ENCODE results near the gene PCYOX1L. TPM values are rescaled to one million over a fixed set of nuclear protein-coding genes. Genes with fewer than 3 reads are reported as not detected.

The PCYOX1L gene
- total RNA-seq, 1 experiment from 2014 or later = 7.0 TPM

DNA sequence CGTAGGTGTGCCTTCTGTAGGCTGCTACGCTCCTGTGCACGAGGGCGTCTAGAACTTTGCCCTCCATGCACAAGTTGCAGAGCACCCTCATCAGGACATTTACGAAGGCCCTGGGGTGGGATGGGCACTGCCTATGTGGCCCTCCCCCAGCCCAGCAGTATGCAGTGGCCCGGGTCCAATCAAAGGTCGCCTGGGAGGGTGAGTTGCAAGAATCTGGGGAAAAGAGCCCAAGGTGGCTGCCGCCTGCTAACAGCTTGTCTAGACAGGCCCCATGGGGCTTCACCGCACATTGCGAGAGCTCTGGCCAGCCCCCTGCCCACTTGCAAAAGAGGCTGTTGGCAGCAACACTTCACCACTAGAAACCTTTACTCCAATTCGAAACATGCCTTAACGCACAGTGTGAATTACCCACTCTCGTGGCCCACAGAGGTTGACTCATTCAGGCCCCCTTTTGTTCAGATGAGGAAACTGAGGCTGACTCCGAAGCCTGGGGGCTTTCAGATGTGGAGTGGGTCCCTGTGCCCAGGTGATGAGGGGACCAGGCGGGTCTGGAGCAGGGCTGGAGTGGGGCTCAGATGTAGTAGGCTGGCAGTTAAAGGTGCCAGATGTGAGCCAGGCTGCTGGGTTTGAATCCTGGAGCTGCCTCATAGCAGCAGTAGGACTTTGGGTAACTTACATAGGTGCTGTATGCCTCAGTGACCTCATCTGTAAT lies 53.0 kb downstream of the PCYOX1L start:
- Histone ChIP-seq H3K36me3 (ENCODE audit: control insufficient read depth, insufficient read depth, low read length) (no peaks in the 10 kb centered on the region), H3K4me3 (ENCODE audit: low read depth in 2 of 2, low read length in 2 of 2) (no peak overlapping the region), H3K9me3 (ENCODE audit: control insufficient read depth, insufficient read depth, low read depth, low read length) (no peaks in the 10 kb centered on the region), H3K4me1 (ENCODE audit: control insufficient read depth, insufficient read depth, low read length) (no peaks in the 10 kb centered on the region), H3K27me3 (ENCODE audit: control insufficient read depth, insufficient read depth, low read length) (no peaks in the 10 kb centered on the region), H3K27ac (ENCODE audit: low read length) (no peak overlapping the region)
- intact Hi-C loops (cut with micrococcal nuclease; ENCODE audit: unreplicated experiment) (no loop called here), in situ Hi-C loops (cut with HindIII; ENCODE audit: low pct_unique_long_range_greater_than_20kb, low sequenced_read_pairs) (no loop called here)
- CTCF ChIA-PET = no interaction called here
- no TSS peak for BruUV-seq (replicated peaks)
- no peak for DNase-seq (ENCODE audit: low read depth, low spot score)
- no peak for ATAC-seq
- TF ChIP-seq SIN3A (IDR thresholded peaks at IDR 0.05; ENCODE audit: borderline replicate concordance, insufficient read depth, low read depth, low read length) (no peak), POLR2AphosphoS5 (IDR thresholded peaks at IDR 0.05; ENCODE audit: low read depth, low read length) (no peak), TCF7L2 (IDR thresholded peaks at IDR 0.05; ENCODE audit: low read depth, low read length) (no peak)
- TF ChIP-seq, protein P1, sequence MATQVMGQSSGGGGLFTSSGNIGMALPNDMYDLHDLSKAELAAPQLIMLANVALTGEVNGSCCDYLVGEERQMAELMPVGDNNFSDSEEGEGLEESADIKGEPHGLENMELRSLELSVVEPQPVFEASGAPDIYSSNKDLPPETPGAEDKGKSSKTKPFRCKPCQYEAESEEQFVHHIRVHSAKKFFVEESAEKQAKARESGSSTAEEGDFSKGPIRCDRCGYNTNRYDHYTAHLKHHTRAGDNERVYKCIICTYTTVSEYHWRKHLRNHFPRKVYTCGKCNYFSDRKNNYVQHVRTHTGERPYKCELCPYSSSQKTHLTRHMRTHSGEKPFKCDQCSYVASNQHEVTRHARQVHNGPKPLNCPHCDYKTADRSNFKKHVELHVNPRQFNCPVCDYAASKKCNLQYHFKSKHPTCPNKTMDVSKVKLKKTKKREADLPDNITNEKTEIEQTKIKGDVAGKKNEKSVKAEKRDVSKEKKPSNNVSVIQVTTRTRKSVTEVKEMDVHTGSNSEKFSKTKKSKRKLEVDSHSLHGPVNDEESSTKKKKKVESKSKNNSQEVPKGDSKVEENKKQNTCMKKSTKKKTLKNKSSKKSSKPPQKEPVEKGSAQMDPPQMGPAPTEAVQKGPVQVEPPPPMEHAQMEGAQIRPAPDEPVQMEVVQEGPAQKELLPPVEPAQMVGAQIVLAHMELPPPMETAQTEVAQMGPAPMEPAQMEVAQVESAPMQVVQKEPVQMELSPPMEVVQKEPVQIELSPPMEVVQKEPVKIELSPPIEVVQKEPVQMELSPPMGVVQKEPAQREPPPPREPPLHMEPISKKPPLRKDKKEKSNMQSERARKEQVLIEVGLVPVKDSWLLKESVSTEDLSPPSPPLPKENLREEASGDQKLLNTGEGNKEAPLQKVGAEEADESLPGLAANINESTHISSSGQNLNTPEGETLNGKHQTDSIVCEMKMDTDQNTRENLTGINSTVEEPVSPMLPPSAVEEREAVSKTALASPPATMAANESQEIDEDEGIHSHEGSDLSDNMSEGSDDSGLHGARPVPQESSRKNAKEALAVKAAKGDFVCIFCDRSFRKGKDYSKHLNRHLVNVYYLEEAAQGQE (IDR thresholded peaks at IDR 0.05; ENCODE audit: insufficient read depth in 1 of 2, low read depth in 2 of 2, low read length in 1 of 2) = no peak
- TF ChIP-seq, protein P2, sequence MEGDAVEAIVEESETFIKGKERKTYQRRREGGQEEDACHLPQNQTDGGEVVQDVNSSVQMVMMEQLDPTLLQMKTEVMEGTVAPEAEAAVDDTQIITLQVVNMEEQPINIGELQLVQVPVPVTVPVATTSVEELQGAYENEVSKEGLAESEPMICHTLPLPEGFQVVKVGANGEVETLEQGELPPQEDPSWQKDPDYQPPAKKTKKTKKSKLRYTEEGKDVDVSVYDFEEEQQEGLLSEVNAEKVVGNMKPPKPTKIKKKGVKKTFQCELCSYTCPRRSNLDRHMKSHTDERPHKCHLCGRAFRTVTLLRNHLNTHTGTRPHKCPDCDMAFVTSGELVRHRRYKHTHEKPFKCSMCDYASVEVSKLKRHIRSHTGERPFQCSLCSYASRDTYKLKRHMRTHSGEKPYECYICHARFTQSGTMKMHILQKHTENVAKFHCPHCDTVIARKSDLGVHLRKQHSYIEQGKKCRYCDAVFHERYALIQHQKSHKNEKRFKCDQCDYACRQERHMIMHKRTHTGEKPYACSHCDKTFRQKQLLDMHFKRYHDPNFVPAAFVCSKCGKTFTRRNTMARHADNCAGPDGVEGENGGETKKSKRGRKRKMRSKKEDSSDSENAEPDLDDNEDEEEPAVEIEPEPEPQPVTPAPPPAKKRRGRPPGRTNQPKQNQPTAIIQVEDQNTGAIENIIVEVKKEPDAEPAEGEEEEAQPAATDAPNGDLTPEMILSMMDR (IDR thresholded peaks at IDR 0.05) = no peak
- POLR2A ChIA-PET = no interaction called here

DNA sequence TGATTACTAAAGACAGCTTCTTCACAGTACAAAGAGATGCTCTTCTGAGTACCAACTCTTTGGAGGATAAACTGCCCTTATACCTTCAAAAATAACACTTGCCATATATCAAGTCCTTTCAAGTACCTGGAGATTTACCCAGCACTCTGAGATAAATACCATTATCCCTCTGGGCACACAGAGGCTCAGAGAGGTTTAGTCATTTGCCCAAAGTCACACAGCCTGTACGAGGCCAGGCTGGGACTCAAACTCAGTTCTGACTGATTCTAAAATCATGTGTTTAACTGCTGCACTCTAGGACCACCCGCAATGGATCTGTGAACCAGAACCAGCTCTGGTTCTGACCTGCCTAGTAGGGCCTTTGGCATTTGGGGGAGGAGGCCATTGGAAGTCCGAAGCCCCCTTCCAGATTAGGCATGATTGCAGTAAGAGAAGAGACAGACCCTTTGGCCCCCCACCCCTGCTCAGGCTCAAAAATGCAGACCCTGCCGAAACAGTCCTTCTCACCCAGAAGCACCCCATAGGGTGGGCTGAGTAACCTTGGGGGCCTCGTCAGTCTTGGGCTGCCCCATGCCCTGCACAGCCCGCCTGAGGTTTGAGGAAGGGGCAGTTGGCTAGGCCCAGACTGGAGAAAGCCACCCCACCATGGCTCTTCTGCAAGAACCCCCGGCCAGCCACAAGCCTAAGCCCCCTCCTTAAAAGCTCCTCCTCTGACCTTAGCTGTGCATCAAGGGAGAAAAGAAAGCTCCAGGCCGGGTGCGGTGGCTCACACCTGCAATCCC lies 54.1 kb downstream of the PCYOX1L start:
- no peaks in the 10 kb centered on the region for H3K36me3 ChIP-seq (ENCODE audit: control insufficient read depth, insufficient read depth, low read length)
- ATAC-seq (no peak), DNase-seq (ENCODE audit: low read depth, low spot score) (no peak)
- no peaks in the 10 kb centered on the region for H3K4me1 ChIP-seq (ENCODE audit: control insufficient read depth, insufficient read depth, low read length)
- TF ChIP-seq TCF7L2 (IDR thresholded peaks at IDR 0.05; ENCODE audit: low read depth, low read length) (no peak), POLR2AphosphoS5 (IDR thresholded peaks at IDR 0.05; ENCODE audit: low read depth, low read length) (no peak), SIN3A (IDR thresholded peaks at IDR 0.05; ENCODE audit: borderline replicate concordance, insufficient read depth, low read depth, low read length) (no peak)
- TF ChIP-seq, protein P1 (IDR thresholded peaks at IDR 0.05; ENCODE audit: insufficient read depth in 1 of 2, low read depth in 2 of 2, low read length in 1 of 2) = no peak
- TF ChIP-seq, protein P2 (IDR thresholded peaks at IDR 0.05) = no peak
- ChIA-PET POLR2A (no interaction called here), CTCF (no interaction called here)
- intact Hi-C loops (cut with micrococcal nuclease; ENCODE audit: unreplicated experiment) (no loop called here), in situ Hi-C loops (cut with HindIII; ENCODE audit: low pct_unique_long_range_greater_than_20kb, low sequenced_read_pairs) (no loop called here)
- H3K27ac ChIP-seq (ENCODE audit: low read length) = no peak overlapping the region
- H3K4me3 ChIP-seq (ENCODE audit: low read depth in 2 of 2, low read length in 2 of 2) = no peak overlapping the region
- no TSS peak for BruUV-seq (replicated peaks)
- H3K27me3 ChIP-seq (ENCODE audit: control insufficient read depth, insufficient read depth, low read length) = no peaks in the 10 kb centered on the region
- no peaks in the 10 kb centered on the region for H3K9me3 ChIP-seq (ENCODE audit: control insufficient read depth, insufficient read depth, low read depth, low read length)
